GM21447 (cell line): Measurements from ENCODE around the gene SDHC.

Experiments
- ATAC-seq: cut with Tn5 transposase; IDR thresholded peaks from one replicate; pipeline ENCODE4 v1.9.1; 2021; ENCODE audit not compliant: unreplicated experiment

The SDHC gene

GRCh38 chr1:161314201-161314981 lies at the start of gene SDHC:
Gene SDHC, plus strand, starts transcription at chr1:161314381. Its CDS starts 25 bp downstream, at chr1:161314406.
- ATAC-seq = peak; percentile 94

- ATAC-seq = no peak
Measured at GRCh38 chr1:161265305-161265704, 48.9 kb upstream of the SDHC start.

GRCh38 chr1:161266202-161266601 lies 48.0 kb upstream of the SDHC start:
- ATAC-seq = no peak

GRCh38 chr1:161266836-161267235 lies 47.3 kb upstream of the SDHC start:
- no peak for ATAC-seq

- no peak for ATAC-seq
Measured at GRCh38 chr1:161267321-161267720, 46.9 kb upstream of the SDHC start.

- ATAC-seq = no peak
Measured at GRCh38 chr1:161273402-161273801, 40.8 kb upstream of the SDHC start.

- ATAC-seq = no peak
Measured at GRCh38 chr1:161274874-161275273, 39.3 kb upstream of the SDHC start.

GRCh38 chr1:161282991-161283390 lies 31.2 kb upstream of the SDHC start:
- no peak for ATAC-seq

- no peak for ATAC-seq
Measured at GRCh38 chr1:161285113-161285512, 29.1 kb upstream of the SDHC start.

- ATAC-seq = no peak
Measured at GRCh38 chr1:161285521-161285920, 28.7 kb upstream of the SDHC start.

- no peak for ATAC-seq
Measured at GRCh38 chr1:161287482-161288054, 26.6 kb upstream of the SDHC start.

GRCh38 chr1:161290779-161291178 lies 23.4 kb upstream of the SDHC start:
- ATAC-seq = no peak

GRCh38 chr1:161297415-161297814 lies 16.8 kb upstream of the SDHC start:
- no peak for ATAC-seq

- ATAC-seq = no peak
Measured at GRCh38 chr1:161298116-161298515, 16.1 kb upstream of the SDHC start.

GRCh38 chr1:161299347-161299746 lies 14.8 kb upstream of the SDHC start:
- ATAC-seq = no peak

- no peak for ATAC-seq
Measured at GRCh38 chr1:161300478-161300877, 13.7 kb upstream of the SDHC start.

GRCh38 chr1:161304927-161305866 lies 9.0 kb upstream of the SDHC start:
- no peak for ATAC-seq

- ATAC-seq = peak; percentile 74
Measured at GRCh38 chr1:161305867-161306519, 8.2 kb upstream of the SDHC start.

GRCh38 chr1:161307230-161307768 lies 6.9 kb upstream of the SDHC start:
- no peak for ATAC-seq

- no peak for ATAC-seq
Measured at GRCh38 chr1:161307892-161308638, 6.1 kb upstream of the SDHC start.
